ENCODE data around the gene ACTR1A. TPM values are rescaled to one million over a fixed set of nuclear protein-coding genes. Genes with fewer than 3 reads are reported as not detected.
A peak's percentile ranks its signal among the peaks of the same experiment; 100 is the strongest.
"Not testable (repeated sequence)": the region's sequence is repeated elsewhere in the genome, so short reads cannot be mapped to it uniquely, and the experiment has no call there.

The ACTR1A gene
- total RNA-seq, 1 experiment from 2014 or later = 93.2 TPM

DNA sequence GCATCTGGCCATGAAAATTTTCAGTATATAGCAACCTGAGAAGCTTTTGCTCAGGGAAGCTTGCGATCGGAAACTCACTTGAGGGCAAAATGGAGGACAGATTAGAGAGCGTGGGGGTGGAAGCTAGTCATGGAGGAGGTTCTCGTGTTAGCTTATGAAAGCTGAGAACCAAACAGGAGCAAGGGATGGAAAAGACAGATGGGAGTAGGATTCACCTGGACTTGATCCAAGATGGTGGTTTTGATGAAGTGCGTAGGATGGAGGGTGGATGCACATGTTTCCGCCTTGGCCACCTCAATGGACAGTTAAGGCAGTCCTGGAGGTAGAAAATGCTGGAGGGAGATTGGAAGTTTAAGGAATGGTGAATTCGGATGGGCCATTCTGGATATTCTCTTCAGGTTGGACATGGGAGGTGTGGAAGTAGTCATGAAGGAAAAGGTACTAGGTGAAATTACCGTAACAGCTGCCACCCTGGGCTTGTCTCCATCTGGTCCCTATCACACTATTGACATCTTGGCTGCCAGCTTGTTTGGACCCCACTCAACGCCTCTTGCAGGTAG, 44.8 kb downstream of the ACTR1A start:
- no peak for DNase-seq (ENCODE audit: extremely low read depth, low read depth)

- DNase-seq (ENCODE audit: extremely low read depth, low read depth) = peak; percentile 76
Measured at GRCh38 chr10:102455893-102456471, 46.5 kb downstream of the ACTR1A start.

DNA sequence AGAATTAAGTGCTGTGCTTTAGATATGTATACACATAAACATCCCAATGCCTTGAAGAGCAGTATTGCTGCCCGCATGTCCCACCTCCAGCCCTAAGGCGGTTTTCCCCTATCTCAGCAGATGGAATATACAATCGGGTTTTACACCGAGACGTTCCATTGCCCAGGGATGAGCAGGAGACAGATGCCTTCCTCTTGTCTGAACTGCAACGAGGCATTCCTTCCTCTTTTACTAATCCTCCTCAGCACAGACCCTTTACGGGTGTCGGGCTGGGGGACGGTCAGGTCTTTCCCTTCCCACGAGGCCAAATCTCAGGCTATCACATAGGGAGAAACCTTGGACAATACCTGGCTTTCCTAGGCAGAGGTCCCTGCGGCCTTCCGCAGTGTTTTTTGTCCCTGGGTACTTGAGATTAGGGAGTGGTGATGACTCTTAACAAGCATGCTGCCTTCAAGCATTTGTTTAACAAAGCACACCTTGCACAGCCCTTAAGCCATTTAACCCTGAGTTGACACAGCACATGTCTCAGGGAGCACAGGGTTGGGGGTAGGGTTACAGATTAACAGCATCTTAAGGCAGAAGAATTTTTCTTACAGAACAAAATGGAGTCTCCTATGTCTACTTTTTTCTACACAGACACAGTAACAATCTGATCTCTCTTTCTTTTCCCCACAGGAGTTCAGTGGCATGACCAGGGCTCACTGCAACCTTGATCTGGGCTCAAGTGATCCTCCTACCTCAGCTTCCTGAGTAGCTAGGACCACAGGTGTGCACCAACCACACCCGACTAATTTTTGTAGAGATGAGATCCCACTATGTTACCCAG, 47.6 kb downstream of the ACTR1A start:
- not testable (repeated sequence) for DNase-seq (ENCODE audit: extremely low read depth, low read depth)

GRCh38 chr10:102453502-102453901, 49.0 kb downstream of the ACTR1A start:
- DNase-seq (ENCODE audit: extremely low read depth, low read depth) = no peak

DNA sequence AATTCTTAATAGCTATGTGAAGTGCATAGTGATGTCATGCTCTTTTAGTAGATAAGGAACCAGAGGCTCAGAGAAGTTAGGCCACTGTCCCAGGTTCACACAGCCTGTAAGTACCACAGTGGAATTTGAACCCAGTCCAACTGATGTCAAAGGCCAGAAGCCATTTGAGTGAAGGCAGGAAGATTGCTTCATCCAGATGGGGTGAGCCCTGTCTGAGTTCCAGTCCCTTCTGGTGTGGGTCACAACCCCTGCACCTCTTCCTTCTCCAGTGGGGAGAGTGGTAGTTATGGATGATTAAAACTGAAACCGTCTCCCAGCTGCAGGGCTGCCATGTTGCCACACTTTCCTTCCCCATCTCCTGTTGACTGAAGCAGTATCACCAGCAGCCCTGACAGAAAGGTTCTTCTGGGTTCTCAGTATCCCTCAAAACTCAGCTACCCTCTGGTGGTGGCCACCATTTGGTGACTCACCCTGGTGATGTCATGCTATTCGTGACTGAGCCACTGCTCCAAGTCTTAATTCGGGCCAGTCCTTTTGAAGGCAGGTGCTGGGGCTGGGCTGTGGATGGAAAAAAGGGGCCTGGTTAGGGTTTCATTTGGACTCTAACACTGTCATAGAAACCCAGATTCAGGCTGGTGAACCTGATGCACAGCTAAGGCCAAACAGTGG, 49.7 kb downstream of the ACTR1A start:
- DNase-seq (ENCODE audit: extremely low read depth, low read depth) = no peak

DNA sequence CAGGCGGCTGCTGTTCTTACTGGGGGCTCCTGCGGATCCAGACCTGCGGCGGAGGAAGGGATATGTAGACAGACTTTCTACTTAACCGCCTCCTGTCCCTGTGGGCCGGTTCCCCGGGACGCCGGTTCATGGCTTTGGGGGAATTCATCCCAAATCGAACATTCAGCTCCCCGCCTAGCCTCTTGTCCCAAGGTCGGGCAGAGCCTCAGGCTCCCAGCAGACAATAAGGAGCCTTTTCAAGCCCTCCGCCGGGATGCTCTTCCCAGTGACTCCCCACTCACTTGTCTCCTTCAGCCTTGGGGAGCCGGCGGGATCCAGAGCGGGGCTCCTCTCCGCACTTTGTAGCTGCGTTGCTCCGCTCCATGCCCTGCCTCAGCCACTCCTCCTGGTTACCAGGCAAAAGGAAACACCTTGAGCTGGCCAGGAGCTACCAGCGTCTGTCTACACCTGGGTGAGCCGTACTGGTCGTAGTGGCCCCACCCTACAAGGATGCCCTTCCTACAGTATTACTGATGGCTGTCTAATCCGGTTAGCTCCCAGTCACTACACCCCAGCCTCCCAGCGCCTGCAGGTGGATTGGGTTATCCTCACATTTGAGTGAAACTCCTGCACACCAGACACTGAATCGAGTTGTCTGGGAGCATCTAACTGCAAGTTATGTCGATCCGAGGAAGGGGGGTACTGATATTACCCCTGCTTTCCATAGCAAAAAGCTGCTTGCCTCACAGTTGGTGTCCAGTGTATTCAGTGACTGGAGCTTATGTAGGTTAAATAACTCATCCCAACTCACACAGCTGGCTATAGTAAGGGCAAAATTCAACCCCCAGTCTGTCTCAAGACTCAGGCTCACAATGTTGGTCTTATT, 51.2 kb downstream of the ACTR1A start, which contains the start of gene C10orf95:
Gene C10orf95, minus strand, starts transcription at position 439 of the 865 bp plus-strand sequence. CDS start 450 bp downstream, outside the sequence.
- no peak for DNase-seq (ENCODE audit: extremely low read depth, low read depth)

GRCh38 chr10:102450374-102451104, 52.0 kb downstream of the ACTR1A start:
- DNase-seq (ENCODE audit: extremely low read depth, low read depth) = peak; percentile 63

- DNase-seq (ENCODE audit: extremely low read depth, low read depth) = no peak
Measured at GRCh38 chr10:102450124-102450373, 52.5 kb downstream of the ACTR1A start.

- peak; percentile 48 for DNase-seq (ENCODE audit: extremely low read depth, low read depth)
Measured at GRCh38 chr10:102449321-102450123, 53.0 kb downstream of the ACTR1A start.

GRCh38 chr10:102444851-102445250, 57.7 kb downstream of the ACTR1A start:
- DNase-seq (ENCODE audit: extremely low read depth, low read depth) = no peak

DNA sequence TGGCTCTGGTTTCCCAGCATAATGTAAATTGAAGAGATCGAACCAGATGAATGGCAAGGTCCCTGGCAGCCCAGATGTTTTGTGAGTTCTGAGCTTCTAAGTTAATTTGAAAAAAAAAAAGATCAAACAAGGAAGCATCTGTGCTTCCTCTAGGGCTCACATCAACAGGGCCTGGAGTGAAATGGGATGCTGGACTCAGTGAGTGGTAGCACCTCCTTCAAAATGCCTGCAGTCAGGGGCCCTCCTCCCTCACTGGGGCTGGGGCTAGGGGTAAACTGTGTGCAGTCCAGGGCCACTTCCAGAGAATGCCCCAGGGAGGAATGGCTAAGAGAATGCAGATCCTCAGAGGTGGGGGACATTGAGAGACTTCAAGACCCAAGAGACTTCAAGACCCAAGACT, 64.1 kb downstream of the ACTR1A start:
- DNase-seq (ENCODE audit: extremely low read depth, low read depth) = no peak

GRCh38 chr10:102437515-102437914, 65.0 kb downstream of the ACTR1A start:
- DNase-seq (ENCODE audit: extremely low read depth, low read depth) = no peak

GRCh38 chr10:102436312-102436711, 66.2 kb downstream of the ACTR1A start:
- no peak for DNase-seq (ENCODE audit: extremely low read depth, low read depth)

DNA sequence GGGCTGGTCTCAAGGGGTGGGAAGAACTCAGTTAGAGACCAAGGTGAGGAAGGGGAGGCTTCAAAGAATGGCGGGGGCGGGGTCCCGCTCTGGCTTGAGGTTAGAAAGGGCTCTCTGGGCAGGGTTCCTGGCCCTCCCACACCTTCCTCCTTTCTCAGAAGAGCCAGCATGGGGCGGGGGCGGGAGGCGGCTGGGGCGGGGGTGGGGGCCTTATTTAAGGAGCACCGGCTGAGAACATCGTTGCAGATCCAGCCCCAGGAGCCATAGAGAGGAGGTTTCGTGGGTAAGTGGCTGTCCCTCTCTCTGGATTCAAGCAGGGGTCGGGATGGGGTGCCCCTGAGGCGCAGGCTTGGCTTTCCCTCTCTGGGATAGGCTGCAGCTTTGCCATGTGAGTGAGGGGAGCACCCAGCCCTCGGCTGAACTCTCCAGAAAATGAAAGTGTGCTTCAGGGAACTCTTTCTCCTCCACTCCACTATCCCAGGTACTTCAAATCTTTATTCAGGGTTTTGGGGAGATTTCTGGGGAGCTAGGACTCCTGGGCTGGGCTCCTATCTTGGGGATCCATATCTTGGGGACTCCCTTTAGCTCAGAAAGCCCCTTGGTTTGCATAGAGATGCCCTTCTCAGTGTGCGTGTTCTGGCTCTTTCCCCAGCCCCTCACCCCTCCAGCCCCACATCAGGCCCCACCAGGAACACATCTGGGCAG, 66.8 kb downstream of the ACTR1A start:
- no peak for DNase-seq (ENCODE audit: extremely low read depth, low read depth)

- DNase-seq (ENCODE audit: extremely low read depth, low read depth) = no peak
Measured at GRCh38 chr10:102435133-102435497, 67.4 kb downstream of the ACTR1A start.

- DNase-seq (ENCODE audit: extremely low read depth, low read depth) = no peak
Measured at GRCh38 chr10:102434394-102435132, 67.9 kb downstream of the ACTR1A start.

DNA sequence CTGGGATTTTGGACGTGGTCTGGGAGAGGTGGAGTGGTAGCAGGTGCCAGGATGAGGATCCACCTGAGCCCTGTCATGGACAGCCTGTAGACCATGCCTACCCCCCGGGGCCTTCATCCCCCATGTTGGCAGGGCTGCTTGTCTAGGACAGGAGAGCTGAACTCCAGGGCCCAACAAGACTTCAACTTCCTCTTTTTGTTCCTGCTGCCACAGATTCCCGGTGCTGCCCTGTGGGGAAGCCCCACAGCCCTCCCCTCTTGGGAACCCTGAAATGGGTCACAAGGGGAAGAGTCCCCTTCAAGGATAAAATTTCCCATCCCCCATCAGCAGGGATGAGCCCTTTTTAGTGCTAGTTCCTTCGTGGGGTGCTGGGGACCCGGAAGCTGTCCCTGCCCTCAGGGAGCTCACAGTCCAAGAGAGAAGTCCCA, 68.9 kb downstream of the ACTR1A start:
- no peak for DNase-seq (ENCODE audit: extremely low read depth, low read depth)
